Activated CD4-positive, alpha-beta T cell treated with anti-CD3 and anti-CD28 coated beads for 4 hours (primary cell): Measurements from ENCODE around the gene NPC1.
"Not testable (repeated sequence)": the region's sequence is repeated elsewhere in the genome, so short reads cannot be mapped to it uniquely, and the experiment has no call there.

ENCODE experiments used
- DNase-seq, 2 donors: peaks; one replicate each; pipeline ENCODE4 v3.0.0-alpha.2; 2020

Gene NPC1

GRCh38 chr18:23608211-23608610 is 21.9 kb upstream of the NPC1 start:
- no peak for DNase-seq

GRCh38 chr18:23605941-23606340 is 19.6 kb upstream of the NPC1 start:
- no peak for DNase-seq

DNA sequence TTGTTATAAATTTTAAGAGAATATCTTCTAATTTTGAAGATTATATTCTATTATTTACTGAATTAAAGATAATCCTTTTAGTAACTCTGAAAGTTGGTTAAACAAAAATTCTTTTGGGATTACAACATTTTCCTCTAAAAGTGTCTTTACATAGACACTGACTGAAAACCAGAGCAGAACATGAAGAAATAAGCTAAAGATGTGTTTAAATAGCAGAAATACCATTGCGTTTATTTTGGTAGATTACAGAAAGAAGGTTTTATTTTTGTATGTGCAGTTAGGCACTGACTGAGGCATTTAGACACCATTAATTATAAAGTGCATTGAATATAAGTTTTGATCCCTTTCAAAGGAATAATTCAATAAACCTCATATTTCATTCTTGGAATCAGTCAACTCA is 13.5 kb upstream of the NPC1 start:
- DNase-seq, result no peak

DNA sequence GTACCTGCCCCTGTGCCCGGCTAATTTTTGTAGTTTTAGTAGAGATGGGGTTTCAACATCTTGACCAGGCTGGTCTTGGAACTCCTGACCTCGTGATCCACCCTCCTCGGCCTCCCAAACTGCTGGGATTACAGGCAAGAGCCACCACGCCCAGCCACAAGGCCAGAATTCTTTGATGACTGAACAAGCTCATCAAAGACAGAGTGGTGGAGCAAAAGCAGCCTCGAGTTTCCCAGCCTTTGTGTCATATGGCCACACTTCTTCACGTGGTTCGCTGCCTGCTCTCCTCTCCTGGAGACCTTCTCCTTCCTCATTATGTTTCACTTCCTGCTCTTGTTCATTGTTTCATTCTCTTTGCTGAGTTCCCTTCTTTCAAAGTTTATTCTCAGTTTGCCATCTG is 9.9 kb upstream of the NPC1 start:
- no peak for DNase-seq

GRCh38 chr18:23595591-23595990 is 9.3 kb upstream of the NPC1 start:
- DNase-seq, result no peak

DNA sequence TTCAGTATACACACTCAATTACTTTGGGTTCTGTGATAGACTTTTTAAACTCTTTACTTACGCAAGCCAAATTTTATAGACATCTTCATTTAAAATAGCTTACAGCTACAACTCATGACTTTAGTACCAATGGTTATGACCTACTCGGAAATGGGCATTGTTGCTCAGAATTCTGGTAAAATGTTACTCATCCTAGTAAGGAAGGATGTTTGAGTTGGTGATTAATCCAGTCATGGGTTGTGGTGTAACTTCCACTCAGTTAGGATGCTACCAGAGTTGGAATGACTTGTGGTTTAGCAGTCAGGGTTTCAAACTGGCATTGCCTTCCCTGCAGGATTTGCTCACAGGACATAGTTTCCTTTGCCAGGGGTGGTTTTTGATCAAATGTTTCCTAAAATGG is 7.4 kb upstream of the NPC1 start:
- no peak for DNase-seq

GRCh38 chr18:23592911-23593310 is 6.6 kb upstream of the NPC1 start:
- no peak for DNase-seq

DNA sequence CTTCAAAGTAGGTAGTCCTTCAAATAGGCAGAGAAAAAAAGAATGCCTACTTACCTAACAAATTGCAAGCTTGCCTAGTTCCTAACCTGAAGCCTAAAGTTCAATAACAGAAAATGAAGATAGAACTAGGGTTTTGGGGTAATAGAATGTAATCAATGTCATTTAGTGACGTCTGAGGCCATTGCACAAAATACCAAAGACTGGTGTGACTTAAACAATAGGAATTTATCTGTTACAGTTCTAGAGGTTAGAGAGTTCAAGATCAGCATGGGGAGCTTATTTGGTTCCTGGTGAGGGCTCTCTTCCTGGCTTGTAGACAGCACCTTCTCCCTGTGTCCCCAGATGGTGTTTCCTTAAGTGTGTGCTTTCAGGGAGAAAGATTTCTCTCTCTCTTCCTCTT is 4.7 kb upstream of the NPC1 start:
- DNase-seq, result no peak

DNA sequence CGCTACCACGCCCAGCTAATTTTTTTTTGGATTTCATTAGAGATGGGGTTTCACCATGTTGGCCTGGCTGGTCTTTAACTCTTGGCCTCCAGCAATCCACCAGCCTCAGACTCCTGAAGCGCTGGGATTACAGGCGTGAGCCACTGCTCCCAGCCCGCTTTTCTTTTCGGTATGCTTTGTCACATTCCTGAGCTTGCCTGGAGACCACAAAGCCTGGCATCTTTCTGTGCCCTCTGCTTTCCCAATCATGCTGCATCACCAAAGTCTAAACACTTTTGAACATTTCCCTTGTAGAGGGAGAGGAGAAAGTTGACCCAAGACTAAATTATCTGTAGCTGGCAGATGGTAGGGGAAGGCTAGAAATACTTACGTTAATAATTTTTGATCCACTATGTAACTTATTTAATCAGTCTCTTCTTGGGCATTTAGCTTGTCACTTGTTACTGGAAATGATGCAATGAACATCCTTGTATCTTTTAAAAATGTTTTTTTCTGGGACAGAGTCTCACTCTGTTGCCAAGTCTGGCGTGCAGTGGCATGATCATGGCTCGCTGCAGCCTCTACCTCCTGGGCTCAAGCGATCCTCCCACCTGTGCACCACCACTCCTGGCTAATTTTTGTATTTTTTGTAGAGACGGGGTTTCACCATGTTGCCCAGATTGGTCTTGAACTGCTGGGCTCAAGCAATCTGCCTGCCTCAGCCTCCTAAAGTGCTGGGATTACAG is 2.7 kb upstream of the NPC1 start:
- DNase-seq, result no peak

GRCh38 chr18:23587220-23587642 is 925 bp upstream of the NPC1 start:
- DNase-seq, result no peak

- peak in 1 of 2 donors; percentile 4 for DNase-seq
Observed at GRCh38 chr18:23585897-23586248, 433 bp downstream of the NPC1 start.

DNA sequence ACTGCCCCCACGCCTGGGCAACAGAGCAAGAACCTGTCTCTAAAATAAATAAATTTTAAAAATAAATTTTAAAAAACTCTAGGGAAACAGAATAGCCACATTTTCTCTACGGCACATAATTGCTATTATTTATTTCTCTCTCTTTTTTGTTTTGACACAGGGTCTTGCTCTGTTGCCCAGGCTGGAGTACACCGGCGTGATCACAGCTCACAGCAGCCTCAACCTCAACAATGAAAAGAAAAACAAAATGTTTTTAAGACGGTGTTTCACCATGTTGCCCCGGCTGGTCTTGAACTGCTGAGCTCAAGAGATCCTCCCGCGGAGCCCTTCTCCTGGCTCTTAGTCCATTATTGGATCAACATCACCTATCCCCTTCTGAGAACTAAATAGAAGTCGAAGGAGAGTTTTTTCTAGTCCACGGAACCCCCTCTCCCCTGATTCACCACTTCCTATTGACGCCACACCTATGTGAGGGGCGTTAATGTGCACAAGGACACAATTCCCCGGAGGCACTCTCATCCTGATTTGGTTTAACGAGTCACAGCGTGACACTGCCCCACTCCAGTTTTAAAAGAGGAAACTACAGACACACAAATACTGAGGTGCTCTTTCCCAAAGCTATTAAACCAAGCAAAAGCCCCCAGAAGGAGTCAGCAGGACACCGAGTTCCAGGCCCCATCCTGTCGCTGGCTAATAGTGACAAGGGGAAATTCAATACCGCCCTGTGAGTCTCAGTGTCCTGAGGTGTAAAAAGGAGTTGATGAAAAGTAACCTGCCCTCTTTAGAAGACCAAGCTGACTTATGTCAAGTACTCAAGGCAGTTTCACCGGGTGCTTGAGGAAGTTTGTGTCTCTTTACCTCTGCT is 1.1 kb downstream of the NPC1 start:
- DNase-seq, result peak; percentile 6 to 17

GRCh38 chr18:23584019-23584983 is 2.0 kb downstream of the NPC1 start:
- DNase-seq, result no peak

- DNase-seq, result no peak
Observed at GRCh38 chr18:23583071-23583865, 3.0 kb downstream of the NPC1 start.

DNA sequence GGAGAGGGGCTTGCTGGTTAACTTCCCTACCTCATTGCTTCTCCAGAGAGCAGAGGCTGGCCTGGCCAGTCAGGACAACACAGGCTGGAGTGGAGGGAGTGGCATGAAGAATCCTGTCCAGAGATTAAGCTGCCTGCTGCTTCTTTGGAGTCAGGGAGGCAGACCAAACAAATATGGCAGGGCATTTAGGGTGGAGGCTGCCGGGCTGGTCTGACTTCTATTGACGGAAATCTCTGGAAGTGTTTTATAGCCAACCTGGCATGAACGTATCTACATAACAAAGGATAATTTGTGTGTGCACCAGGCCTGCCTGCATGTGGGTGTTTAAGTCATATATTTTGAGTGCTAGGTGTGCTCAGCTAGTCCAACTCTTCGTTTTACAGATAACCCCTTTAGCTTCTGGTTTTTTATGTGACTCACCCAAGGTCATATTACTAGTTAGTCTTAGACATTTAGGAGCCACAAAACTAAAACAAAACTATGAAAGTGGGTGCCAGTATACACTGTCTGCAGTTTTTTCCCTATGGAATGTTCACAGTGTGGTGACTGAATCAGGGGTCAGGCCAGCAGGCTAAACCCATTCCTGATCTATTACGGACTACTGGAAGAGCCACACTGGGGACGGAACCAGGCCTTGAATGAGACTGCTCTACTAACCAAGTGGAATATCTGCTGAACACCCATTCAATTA is 5.5 kb downstream of the NPC1 start:
- DNase-seq, result no peak

DNA sequence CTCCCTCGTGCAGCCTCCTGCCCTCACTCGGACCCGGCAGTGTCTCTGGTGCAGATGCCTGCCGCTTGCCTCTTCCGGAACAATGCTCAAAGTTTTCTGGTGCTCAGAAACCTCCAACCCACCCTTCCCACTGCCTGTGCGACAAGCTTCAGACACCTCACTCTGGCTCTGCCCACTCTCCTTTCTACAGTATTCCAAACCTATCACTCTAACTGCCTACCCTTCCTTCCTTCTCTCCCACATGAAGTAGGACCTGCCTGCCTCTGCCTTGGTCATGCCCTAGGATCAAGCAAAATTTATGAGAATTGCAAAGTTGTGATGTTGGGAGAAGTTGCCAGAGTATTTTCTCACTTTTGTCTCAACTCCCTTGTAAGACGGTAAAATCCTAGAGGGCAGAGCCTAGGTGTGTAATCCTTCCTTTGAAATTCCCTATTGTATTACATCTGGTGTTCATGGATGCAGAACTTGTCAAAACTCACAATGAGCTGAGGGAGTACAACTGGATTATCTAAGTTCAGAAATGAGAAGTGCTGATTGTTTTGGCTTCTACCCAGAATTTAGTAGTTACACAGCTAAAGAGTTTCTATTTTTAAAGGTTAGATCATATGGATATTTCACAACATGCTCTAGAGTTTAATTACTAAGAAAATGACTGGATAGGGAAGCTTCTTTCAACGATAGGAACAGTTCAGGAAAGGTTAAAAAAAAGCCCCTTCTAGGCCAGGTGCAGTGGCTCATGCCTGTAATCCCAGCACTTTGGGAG is 7.2 kb downstream of the NPC1 start:
- DNase-seq, result no peak

DNA sequence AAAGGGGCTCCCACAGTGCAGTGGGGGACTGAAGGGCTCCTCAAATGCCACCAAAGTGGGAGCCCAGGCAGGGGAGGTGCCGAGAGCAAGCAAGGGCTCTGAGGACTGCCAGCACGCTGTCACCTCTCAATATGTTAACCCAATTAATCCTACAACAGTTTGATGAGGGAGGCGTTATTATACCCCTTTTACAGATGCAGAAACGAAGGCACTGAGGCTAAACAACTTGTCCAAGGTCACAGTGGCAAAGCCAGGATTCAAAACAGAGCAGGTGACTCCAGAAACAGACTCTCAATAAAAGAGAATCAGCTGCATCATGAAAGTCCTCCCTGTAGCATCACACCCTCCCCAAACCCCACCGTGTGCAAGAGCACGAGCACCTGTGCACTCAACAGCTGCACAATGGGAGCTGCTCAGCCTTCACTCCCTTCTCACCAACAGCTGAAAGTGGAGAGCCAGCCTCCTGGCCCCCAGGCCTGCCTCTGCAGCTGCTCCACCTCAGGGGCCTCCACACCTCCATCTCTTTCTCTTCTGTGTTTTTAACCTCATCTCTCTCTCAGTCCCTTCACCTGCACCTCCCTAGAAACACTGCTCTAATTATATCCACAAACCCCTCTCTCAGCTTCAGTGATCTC is 8.1 kb downstream of the NPC1 start:
- DNase-seq, result no peak

DNA sequence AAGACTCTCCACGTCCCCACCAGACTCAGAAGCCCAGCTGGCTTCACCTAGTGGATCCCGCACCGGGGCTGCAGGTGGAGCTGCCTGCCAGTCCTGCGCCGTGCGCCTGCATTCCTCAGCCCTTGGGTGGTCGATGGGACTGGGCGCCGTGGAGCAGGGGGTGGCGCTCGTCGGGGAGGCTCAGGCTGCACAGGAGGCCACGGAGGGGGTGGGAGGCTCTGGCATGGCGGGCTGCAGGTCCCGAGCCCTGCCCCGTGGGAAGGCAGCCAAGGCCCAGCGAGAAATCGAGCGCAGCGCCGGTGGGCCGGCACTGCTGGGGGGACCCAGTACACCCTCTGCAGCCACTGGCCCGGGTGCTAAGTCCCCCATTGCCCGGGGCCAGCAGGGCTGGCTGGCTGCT is 8.8 kb downstream of the NPC1 start:
- DNase-seq, result not testable (repeated sequence)

DNA sequence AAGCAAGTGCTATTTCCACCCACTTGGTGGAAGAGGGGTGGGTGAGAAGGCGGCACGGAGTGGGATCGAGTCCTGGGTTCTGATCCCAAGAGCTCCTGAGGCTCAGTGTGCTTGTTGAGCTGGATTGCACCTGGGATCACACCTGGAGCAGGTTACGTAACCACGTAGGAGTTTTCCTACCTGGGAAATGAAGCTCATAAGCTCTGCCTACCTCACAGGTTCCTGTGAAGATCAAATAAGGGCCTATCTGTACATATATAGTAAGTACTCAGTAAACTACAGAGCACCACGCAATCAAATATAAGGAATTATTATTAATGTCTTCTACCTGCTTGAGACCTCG is 11.0 kb downstream of the NPC1 start:
- no peak for DNase-seq

DNA sequence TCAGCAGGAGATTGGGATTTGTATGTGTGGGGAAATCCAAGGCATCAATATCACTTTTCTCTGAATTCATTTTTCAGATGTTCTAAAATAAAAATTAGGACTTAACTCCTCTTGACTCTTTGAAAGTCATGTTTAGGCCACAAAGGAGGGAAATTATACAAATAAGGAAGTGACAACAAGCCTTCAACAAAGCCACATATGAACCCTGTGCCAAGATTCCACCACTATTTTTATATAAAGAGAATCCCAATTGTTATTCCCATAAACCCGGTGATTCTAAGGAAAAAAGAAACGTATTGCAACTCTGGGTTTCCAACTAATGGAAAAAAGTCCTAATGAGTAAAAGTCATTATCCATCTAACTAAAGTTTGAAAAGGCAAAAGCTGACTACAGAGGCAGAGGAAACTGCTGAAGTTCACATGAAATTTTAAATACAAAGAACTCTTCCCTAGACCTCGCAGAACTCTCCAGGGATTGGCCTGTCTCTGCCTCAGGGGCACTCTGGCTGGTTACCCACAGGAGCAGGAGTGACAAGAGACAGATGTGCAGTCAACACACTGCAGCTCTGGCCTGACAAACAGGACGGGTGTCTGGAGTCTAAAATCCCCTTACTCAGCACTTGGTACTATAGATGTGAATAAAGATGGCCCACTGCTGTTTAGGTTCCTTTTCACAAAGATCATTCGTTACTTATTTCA is 11.5 kb downstream of the NPC1 start:
- DNase-seq, result no peak
